T47D (cell line): Measurements from ENCODE around the gene GUCA1C.
A peak's percentile ranks its signal among the peaks of the same experiment; 100 is the strongest.

Experiments used
- DNase-seq, 2 experiments: peaks; one replicate each; pipeline versions ENCODE4 v3.0.0 to v3.0.0-alpha.2; 2011 to 2012; ENCODE audit warnings: low read depth in 1 of 2, low spot score in 1 of 2
- JUND ChIP-seq: IDR thresholded peaks from 2 replicates; pipeline ENCODE4 v1.6.1; 2012; ENCODE audit warnings: low read depth
- in situ Hi-C: cut with HindIII; loops from 2 replicates; pipeline ENCODE4 v1.10.0; 2016; ENCODE audit warnings: low sequenced_read_pairs, low pct_unique_long_range_greater_than_20kb

The GUCA1C gene, protein sequence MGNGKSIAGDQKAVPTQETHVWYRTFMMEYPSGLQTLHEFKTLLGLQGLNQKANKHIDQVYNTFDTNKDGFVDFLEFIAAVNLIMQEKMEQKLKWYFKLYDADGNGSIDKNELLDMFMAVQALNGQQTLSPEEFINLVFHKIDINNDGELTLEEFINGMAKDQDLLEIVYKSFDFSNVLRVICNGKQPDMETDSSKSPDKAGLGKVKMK

GRCh38 chr3:108953700-108954099 is at the start of gene GUCA1C:
GUCA1C (minus strand) TSS chr3:108953879; CDS start chr3:108953762, 117 bp downstream.
- in situ Hi-C loops = no loop called here
- TF ChIP-seq JUND = no peak
- DNase-seq = no peak

- no peak for DNase-seq
- in situ Hi-C loops = no loop called here
- TF ChIP-seq JUND = no peak
Observed at GRCh38 chr3:108998436-108998835, 44.8 kb upstream of the GUCA1C start.

GRCh38 chr3:108985844-108986243 is 32.2 kb upstream of the GUCA1C start:
- DNase-seq = no peak
- TF ChIP-seq JUND = no peak
- in situ Hi-C loops = no loop called here

GRCh38 chr3:108983051-108983450 is 29.4 kb upstream of the GUCA1C start:
- in situ Hi-C loops = no loop called here
- TF ChIP-seq JUND = no peak
- DNase-seq = peak in 1 of 2 experiments; percentile 9

DNA sequence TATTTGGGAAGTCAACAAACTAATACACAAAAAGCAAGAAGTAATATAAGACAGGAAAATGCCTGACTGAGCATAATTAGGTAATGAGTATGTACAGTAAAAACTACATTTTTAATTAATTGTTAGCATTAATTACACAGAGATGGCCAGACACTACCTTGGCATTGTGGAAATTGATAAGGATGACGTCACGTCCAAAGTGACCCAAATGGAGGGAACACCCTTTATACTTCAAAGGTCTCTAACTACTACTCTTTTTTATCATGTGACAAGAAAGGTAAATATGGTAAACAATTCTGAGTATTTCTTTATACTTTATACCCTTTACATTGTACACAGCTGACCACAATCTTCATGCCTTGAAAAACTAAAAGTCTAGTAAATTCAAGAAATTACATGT is 22.4 kb upstream of the GUCA1C start:
- in situ Hi-C loops = no loop called here
- no peak for TF ChIP-seq JUND
- no peak for DNase-seq

DNA sequence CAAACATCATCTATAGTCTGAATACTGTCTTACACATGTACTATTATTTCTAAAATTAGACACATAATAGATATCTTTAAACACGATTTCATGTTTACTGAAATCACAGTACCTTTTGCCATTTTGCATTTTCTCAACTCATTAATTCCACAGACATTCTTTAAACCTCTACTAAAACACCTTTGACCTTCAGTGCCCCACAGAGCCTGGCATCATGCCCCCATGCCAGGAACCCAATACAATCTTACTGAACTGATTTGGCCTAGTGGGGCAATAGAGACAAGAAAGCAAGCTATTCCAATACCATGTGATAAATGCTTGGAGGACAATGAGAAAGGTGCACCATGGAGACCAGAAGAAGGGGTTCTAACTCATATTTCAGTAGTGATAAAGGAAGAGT is 19.3 kb upstream of the GUCA1C start:
- DNase-seq = no peak
- TF ChIP-seq JUND = no peak
- in situ Hi-C loops = no loop called here

DNA sequence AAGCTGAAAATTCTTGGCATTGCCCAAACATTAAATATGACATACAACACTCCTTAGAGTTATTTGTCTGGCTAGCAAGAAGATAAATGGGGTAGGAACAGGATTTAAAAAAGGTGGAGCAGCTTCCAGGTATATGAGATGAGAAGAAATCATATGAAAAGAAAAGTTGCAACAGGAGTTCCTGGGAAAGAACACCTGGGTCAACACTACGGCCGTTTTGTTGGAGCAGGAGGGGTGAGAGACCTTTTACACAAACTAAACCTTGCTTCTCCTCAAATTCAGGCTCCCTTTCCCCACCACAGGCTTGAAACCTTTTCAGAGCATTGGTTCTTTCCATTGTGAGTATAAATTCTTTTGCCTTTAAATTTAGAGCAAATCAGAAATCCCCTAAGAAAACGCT is 18.8 kb upstream of the GUCA1C start:
- TF ChIP-seq JUND = no peak
- in situ Hi-C loops = no loop called here
- peak in 1 of 2 experiments; percentile 9 for DNase-seq

DNA sequence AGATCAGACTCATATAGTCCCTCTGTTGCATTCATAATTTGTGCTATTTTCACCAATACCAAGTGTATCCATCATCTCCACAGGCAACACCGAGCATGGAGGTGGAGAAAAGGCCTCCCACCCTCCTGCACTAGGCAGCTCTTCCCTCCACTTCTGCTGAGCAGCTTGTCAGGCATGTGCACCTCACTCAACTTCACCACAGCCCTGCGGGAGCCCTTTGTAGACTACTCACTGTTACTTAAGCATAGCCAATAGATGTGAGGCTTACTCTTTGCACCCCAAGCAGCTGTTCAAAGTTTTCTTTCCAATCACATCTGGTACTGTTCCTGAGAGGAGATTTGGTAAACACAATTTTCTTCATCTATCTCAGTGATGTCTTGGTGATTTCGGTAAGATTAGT is 16.9 kb upstream of the GUCA1C start:
- no peak for TF ChIP-seq JUND
- in situ Hi-C loops = no loop called here
- DNase-seq = no peak

DNA sequence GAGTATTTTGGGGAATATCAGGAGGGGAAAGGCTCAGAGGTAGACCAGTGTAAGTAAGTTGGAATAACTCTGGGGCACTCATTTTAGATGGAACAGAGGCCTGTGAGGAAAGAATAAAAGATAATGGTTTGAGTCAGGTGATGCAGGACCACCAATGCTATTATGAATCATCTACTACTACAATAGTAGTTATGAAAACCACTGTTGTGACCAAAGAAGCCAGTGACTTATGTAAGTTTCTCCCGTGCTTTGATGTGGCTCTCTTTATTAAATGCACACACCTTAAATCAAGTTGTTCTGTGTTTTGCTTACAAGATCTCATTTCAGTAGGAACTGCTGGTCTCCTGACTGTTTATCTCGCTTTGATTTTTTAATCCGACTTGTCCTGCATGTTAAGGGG is 13.1 kb upstream of the GUCA1C start:
- in situ Hi-C loops = no loop called here

GRCh38 chr3:108959017-108959416 is 5.3 kb upstream of the GUCA1C start:
- no peak for TF ChIP-seq JUND
- in situ Hi-C loops = no loop called here
- DNase-seq = no peak

More for the DNA sequence above, 13.1 kb upstream of the GUCA1C start:
- DNase-seq = no peak
- TF ChIP-seq JUND = no peak

DNA sequence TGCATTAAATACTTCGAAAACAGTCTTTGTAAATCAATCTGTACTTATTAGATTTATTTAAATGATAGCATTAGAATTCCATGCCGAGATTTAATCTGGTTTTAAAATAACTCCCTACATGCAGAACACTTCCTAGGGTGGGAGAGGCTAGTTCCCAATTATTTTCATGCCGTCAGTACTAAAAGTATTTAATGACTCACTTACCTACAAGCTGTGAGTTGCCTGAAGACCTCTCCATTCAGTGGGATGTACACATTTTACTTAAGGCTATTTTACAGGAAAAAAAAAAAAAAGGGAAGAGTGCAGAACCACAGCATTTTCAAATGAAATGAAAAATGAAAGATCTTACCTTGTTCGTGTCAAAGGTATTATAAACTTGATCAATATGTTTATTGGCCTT is 469 bp downstream of the GUCA1C start:
- in situ Hi-C loops = no loop called here

DNA sequence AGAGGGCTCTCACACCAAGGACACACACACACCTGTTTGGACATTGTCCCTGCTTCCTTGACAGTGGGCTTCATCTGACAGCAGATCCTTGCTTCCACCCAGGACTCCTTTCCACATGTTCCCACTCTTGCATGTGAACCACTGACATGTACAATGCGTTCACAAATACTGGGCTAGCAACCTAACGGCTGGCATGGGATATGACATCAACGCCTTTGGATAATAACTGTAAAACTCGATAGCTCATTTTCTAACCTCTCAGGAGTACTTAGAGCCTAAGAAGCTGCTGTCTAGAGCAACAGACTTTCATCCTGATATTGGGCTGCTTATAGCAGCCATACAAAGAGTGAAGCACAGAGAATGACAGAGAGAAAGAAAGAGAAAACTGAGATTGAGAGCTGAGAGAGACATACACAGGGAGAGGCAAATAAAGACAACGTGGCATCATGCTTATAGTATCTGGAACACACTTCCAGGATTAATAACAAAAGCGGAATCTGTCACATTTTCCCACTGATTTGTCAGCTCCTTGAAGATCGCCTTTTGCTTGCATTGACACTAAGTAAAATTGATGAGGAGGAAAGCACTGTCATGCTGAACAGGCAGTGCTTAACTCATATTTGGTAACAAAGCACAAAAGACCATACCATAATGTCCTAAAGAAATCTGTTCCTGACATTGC is 1.7 kb downstream of the GUCA1C start:
- TF ChIP-seq JUND = no peak
- in situ Hi-C loops = no loop called here
- DNase-seq = no peak

More for the DNA sequence above, 469 bp downstream of the GUCA1C start:
- no peak for DNase-seq
- no peak for TF ChIP-seq JUND

DNA sequence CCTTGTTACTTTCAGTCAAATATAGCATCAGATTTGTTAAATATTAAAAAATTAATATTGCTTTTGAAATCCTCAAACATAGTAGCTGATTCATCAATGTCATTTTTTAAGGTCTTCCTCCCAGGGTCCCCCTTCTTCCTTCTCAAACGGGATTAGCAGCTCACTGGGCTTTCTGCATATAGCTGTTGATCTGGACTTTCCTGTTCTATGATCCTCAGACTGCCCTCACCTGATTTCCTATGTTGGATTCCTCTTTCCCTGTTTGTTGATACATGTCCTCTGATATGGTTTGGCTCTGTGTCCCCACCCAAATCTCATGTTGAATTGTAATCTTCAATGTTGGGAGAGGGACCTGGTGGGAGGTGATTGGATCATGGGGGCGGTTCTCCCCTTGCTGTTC is 5.8 kb downstream of the GUCA1C start:
- peak in 1 of 2 experiments; percentile 14 for DNase-seq
- in situ Hi-C loops = no loop called here
- no peak for TF ChIP-seq JUND
